Esophagus muscularis mucosa (tissue), 4 donors: ENCODE measurements around the gene SLAIN2.

ENCODE experiments used
- EP300 ChIP-seq: sonication (generic); formaldehyde crosslinking; IDR thresholded peaks from one replicate; pipeline ENCODE4 v1.6.1; 2017; ENCODE audit warnings: antibody characterized with exemption
- POLR2A ChIP-seq: fragments of 450-650 bp; IDR thresholded peaks from one replicate; pipeline ENCODE4 v1.6.1; 2017; ENCODE audit warnings: antibody characterized with exemption, moderate library complexity, mild to moderate bottlenecking, low read depth
- POLR2AphosphoS5 ChIP-seq, 2 donors: sonication (generic); formaldehyde crosslinking; IDR thresholded peaks; one replicate each; pipeline ENCODE4 v1.6.1; 2017; ENCODE audit warnings: antibody characterized with exemption in 2 of 2
- TF ChIP-seq, protein P1 (sequence below), 3 experiments: fragments of 200-600 bp in 2 of 3; fragments of 450-650 bp in 1 of 3; sonication (generic) in 2 of 3; IDR thresholded peaks; one replicate each; pipeline ENCODE4 v1.5.1; 2017 to 2019; ENCODE audit warnings: antibody characterized with exemption in 3 of 3, mild to moderate bottlenecking in 2 of 3, moderate library complexity in 1 of 3

DNA sequence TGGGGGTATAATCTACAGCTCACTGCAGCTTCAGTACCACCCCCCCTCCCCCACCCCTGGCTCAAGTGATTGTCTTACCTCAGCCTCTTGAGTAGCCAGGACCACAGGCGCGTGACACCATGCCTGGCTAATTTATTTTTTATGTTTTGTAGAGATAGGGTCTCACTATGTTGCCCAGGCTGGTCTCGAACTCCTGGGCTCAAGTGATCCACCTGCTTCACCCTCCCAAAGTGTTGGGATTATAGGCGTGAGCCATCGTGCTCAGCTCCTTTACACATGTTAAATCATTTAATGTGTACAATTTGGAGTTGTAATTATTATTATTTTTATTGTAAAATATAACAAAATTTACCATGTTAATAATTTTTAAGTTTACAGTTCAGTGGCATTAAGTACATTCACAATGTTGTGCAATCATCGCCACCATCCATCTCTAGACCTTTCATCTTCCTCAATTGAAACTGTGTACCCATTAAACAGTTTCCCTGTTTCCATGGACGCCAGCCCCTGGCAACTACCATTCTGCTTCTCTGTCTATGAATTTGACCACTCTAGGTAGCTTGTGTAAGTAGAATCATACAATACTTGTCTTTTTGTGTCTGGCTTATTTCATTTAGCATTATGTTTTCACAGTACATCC lies 6.1 kb downstream of the SLAIN2 start:
- TF ChIP-seq, protein P1, sequence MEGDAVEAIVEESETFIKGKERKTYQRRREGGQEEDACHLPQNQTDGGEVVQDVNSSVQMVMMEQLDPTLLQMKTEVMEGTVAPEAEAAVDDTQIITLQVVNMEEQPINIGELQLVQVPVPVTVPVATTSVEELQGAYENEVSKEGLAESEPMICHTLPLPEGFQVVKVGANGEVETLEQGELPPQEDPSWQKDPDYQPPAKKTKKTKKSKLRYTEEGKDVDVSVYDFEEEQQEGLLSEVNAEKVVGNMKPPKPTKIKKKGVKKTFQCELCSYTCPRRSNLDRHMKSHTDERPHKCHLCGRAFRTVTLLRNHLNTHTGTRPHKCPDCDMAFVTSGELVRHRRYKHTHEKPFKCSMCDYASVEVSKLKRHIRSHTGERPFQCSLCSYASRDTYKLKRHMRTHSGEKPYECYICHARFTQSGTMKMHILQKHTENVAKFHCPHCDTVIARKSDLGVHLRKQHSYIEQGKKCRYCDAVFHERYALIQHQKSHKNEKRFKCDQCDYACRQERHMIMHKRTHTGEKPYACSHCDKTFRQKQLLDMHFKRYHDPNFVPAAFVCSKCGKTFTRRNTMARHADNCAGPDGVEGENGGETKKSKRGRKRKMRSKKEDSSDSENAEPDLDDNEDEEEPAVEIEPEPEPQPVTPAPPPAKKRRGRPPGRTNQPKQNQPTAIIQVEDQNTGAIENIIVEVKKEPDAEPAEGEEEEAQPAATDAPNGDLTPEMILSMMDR (IDR thresholded peaks at IDR 0.05), result no peak
- TF ChIP-seq POLR2AphosphoS5 (IDR thresholded peaks at IDR 0.05) (no peak), POLR2A (no peak), EP300 (no peak)
